Caco-2 (cell line): Measurements from ENCODE around the gene RIMKLA. TPM values are rescaled to one million over a fixed set of nuclear protein-coding genes. Genes with fewer than 3 reads are reported as not detected.
A peak's percentile ranks its signal among the peaks of the same experiment; 100 is the strongest.

Experiments used
- BruUV-seq: library from RNA; stranded (reverse); fragments of 400-500 nt; replicated peaks from 2 replicates; lab custom pipeline; 2021; lab: Mats Ljungman, UMichigan
- CTCF ChIA-PET: fragments of 300-600 bp; sonication (Branson Sonifier 250); formaldehyde crosslinking; loops from one replicate; lab custom pipeline; 2022; ENCODE audit warnings: antibody characterized with exemption; lab: Charles Lee
- POLR2A ChIA-PET: fragments of 300-600 bp; sonication (Branson Sonifier 250); formaldehyde crosslinking; loops from one replicate; lab custom pipeline; 2022; ENCODE audit warnings: antibody characterized with exemption; lab: Charles Lee
- DNase-seq, 2 experiments: peaks; one replicate each; pipeline versions ENCODE4 v3.0.0 to v3.0.0-alpha.2; 2020 to 2022
- H3K27me3 ChIP-seq: replicated peaks from 2 replicates; pipeline ENCODE4 v1.6.0; 2011; ENCODE audit warnings: low read length; ENCODE audit not compliant: control insufficient read depth, insufficient read depth
- H3K36me3 ChIP-seq: 2 replicates; pipeline ENCODE4 v1.5.1; 2011; ENCODE audit warnings: low read length; ENCODE audit not compliant: control insufficient read depth, insufficient read depth
- H3K4me1 ChIP-seq: fragments of 250-450 bp; sonication (Bioruptor Pico); 2 replicates; pipeline ENCODE4 v1.5.1; 2020; ENCODE audit warnings: mild to moderate bottlenecking
- H3K4me3 ChIP-seq: 2 replicates; pipeline ENCODE4 v1.5.1; 2011; ENCODE audit warnings: low read depth, mild to moderate bottlenecking, control low read depth, low read length
- H3K9me3 ChIP-seq: fragments of 250-450 bp; sonication (Bioruptor Pico); 2 replicates; pipeline ENCODE4 v1.5.1; 2020; ENCODE audit warnings: mild to moderate bottlenecking, moderate library complexity
- H3K27ac Mint-ChIP-seq: one replicate; pipeline ENCODE4 v1.8.0; 2022; ENCODE audit warnings: mixed read lengths; ENCODE audit not compliant: unreplicated experiment
- H3K27me3 Mint-ChIP-seq: one replicate; pipeline ENCODE4 v1.8.0; 2022; ENCODE audit warnings: mixed read lengths; ENCODE audit not compliant: insufficient read depth, unreplicated experiment
- H3K36me3 Mint-ChIP-seq: one replicate; pipeline ENCODE4 v1.8.0; 2022; ENCODE audit warnings: mild to moderate bottlenecking, mixed read lengths; ENCODE audit not compliant: insufficient read depth, unreplicated experiment
- H3K4me1 Mint-ChIP-seq: one replicate; pipeline ENCODE4 v1.8.0; 2022; ENCODE audit warnings: low read depth, mixed read lengths; ENCODE audit not compliant: unreplicated experiment
- H3K4me3 Mint-ChIP-seq: one replicate; pipeline ENCODE4 v1.8.0; 2022; ENCODE audit warnings: mild to moderate bottlenecking, moderate library complexity, mixed read lengths; ENCODE audit not compliant: unreplicated experiment
- H3K9me3 Mint-ChIP-seq: one replicate; pipeline ENCODE4 v1.8.0; 2022; ENCODE audit warnings: mixed read lengths; ENCODE audit not compliant: unreplicated experiment
- intact Hi-C: fragments of 100-400 bp; cut with micrococcal nuclease; formaldehyde crosslinking; loops from one replicate; pipeline ENCODE4 v1.10.0; 2022; ENCODE audit not compliant: unreplicated experiment
- total RNA-seq: library from RNA; stranded (reverse); gene quantifications from 2 replicates; pipeline ENCODE4 v1.2.3, GENCODE V29; 2022
- TF ChIP-seq, protein P1 (sequence below), 2 experiments: fragments of 200-600 bp in 1 of 2; IDR thresholded peaks; 1 replicate in 1 of 2; 2 replicates in 1 of 2; pipeline versions ENCODE4 v1.5.1 to v1.8.0; 2011 to 2022; ENCODE audit warnings: antibody characterized with exemption in 1 of 2, control low read depth in 1 of 2, inconsistent platforms in 1 of 2, low read depth in 1 of 2, low read length in 1 of 2, mild to moderate bottlenecking in 1 of 2, moderate library complexity in 1 of 2; ENCODE audit not compliant: insufficient read depth in 1 of 2, severe bottlenecking in 1 of 2, unreplicated experiment in 1 of 2

Gene RIMKLA
- total RNA-seq, 1 experiment from 2014 or later, result 12.4 TPM

DNA sequence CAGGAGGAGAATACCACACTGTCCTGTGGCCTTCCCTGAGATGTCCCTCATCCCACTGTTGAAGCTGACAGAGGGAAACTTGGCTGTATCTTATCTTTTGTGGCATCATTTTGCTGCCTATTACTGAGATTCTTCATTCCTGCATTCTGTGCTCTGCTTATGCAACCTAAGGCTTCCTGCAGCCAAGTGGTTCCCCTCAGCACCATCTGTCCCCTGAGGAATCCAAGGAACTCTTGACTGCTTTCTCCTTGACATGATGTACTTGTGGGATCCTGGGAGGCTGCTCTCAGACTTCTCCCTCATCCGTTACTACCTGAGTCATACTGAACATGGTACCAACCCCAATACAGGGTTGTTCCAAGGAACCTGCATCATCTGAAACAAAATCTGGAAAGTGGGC, 21.1 kb upstream of the RIMKLA start:
- POLR2A ChIA-PET, result no interaction called here
- no peaks in the 10 kb centered on the region for H3K4me1 Mint-ChIP-seq
- no peaks in the 10 kb centered on the region for H3K9me3 Mint-ChIP-seq
- no peaks in the 10 kb centered on the region for H3K27me3 Mint-ChIP-seq
- Histone ChIP-seq H3K4me1 (no peaks in the 10 kb centered on the region), H3K4me3 (no peak overlapping the region), H3K36me3 (no peaks in the 10 kb centered on the region), H3K9me3 (no peaks in the 10 kb centered on the region), H3K27me3 (no peaks in the 10 kb centered on the region)
- intact Hi-C loops, result no loop called here
- no peak overlapping the region for H3K4me3 Mint-ChIP-seq
- CTCF ChIA-PET, result no interaction called here
- no TSS peak for BruUV-seq
- DNase-seq, result no peak
- TF ChIP-seq, protein P1, sequence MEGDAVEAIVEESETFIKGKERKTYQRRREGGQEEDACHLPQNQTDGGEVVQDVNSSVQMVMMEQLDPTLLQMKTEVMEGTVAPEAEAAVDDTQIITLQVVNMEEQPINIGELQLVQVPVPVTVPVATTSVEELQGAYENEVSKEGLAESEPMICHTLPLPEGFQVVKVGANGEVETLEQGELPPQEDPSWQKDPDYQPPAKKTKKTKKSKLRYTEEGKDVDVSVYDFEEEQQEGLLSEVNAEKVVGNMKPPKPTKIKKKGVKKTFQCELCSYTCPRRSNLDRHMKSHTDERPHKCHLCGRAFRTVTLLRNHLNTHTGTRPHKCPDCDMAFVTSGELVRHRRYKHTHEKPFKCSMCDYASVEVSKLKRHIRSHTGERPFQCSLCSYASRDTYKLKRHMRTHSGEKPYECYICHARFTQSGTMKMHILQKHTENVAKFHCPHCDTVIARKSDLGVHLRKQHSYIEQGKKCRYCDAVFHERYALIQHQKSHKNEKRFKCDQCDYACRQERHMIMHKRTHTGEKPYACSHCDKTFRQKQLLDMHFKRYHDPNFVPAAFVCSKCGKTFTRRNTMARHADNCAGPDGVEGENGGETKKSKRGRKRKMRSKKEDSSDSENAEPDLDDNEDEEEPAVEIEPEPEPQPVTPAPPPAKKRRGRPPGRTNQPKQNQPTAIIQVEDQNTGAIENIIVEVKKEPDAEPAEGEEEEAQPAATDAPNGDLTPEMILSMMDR (IDR thresholded peaks at IDR 0.05; ENCODE audit: insufficient read depth in 1 of 2, low read depth in 1 of 2, low read length in 1 of 2, severe bottlenecking in 1 of 2, unreplicated experiment in 1 of 2), result no peak
- H3K36me3 Mint-ChIP-seq, result no peaks in the 10 kb centered on the region
- peak overlapping the region; percentile 57 for H3K27ac Mint-ChIP-seq

DNA sequence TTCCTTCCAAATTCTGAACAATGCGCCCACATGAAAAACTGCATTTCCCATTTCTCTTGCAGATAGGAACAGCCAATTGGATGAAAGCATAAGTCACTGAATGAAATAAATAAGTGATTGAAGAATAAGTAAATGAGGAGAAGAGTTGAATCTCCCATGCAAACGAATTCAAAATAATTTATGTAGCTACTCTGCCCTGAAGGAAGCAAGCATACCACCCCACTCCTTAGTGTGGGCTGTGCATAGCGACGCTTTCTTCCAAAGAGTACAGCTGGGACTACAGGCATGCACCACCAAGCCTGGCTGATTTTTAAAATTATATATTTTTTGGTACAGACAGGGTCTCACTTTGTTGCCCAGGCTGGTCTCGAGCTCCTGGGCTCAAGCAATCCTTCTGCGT, 16.5 kb upstream of the RIMKLA start:
- H3K4me3 ChIP-seq, result no peak overlapping the region
- CTCF ChIA-PET, result no interaction called here
- TF ChIP-seq, protein P1 (IDR thresholded peaks at IDR 0.05; ENCODE audit: insufficient read depth in 1 of 2, low read depth in 1 of 2, low read length in 1 of 2, severe bottlenecking in 1 of 2, unreplicated experiment in 1 of 2), result no peak
- no peaks in the 10 kb centered on the region for H3K36me3 ChIP-seq
- 0 out of 2 replicates have a peak, but pooled peaks cover 3% of the 10 kb centered on the region for H3K4me1 ChIP-seq
- no peak for DNase-seq
- POLR2A ChIA-PET, result no interaction called here
- Mint-ChIP-seq H3K9me3 (no peaks in the 10 kb centered on the region), H3K4me1 (peaks cover 6% of the 10 kb centered on the region), H3K36me3 (no peaks in the 10 kb centered on the region), H3K27me3 (no peaks in the 10 kb centered on the region), H3K4me3 (no peak overlapping the region), H3K27ac (no peak overlapping the region)
- no TSS peak for BruUV-seq
- no peaks in the 10 kb centered on the region for H3K27me3 ChIP-seq
- H3K9me3 ChIP-seq, result no peaks in the 10 kb centered on the region
- intact Hi-C loops, result no loop called here

DNA sequence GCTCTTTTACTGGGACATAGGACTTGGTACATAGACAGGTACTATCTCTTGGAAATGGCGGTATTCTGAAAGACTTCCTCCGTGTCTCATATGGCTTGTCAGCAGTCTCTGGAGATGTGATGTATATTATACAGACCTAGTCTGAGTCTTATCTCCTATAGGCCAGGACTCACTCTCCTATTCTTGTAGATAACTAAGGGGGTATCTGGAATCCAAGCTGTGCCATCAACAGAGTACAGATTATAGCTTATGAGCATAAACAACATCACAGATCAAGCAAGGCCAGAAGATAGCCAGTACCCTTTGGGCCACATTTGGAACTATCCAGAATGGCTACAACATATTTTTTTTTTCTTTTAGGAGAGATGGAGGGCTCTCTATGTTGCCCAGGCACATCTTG, 16.1 kb upstream of the RIMKLA start:
- Mint-ChIP-seq H3K27me3 (no peaks in the 10 kb centered on the region), H3K4me1 (peaks cover 7% of the 10 kb centered on the region), H3K36me3 (no peaks in the 10 kb centered on the region), H3K4me3 (no peak overlapping the region), H3K9me3 (no peaks in the 10 kb centered on the region), H3K27ac (no peak overlapping the region)
- Histone ChIP-seq H3K27me3 (no peaks in the 10 kb centered on the region), H3K9me3 (no peaks in the 10 kb centered on the region), H3K36me3 (no peaks in the 10 kb centered on the region), H3K4me1 (0 out of 2 replicates have a peak, but pooled peaks cover 3% of the 10 kb centered on the region), H3K4me3 (no peak overlapping the region)
- TF ChIP-seq, protein P1 (IDR thresholded peaks at IDR 0.05; ENCODE audit: insufficient read depth in 1 of 2, low read depth in 1 of 2, low read length in 1 of 2, severe bottlenecking in 1 of 2, unreplicated experiment in 1 of 2), result no peak
- BruUV-seq, result no TSS peak
- intact Hi-C loops, result no loop called here
- CTCF ChIA-PET, result no interaction called here
- DNase-seq, result no peak
- POLR2A ChIA-PET, result no interaction called here
